Stimulated activated CD4-positive, alpha-beta T cell treated with anti-CD3 and anti-CD28 coated beads, Interleukin-1b, Interleukin-23, amount 100 ng/mL, for 4 hours (primary cell): ENCODE data around the gene DPAGT1.
"Not testable (repeated sequence)": the region's sequence is repeated elsewhere in the genome, so short reads cannot be mapped to it uniquely, and the experiment has no call there.

Experiments used
- DNase-seq, 2 donors: peaks; one replicate each; pipeline ENCODE4 v3.0.0-alpha.2; 2020; ENCODE audit warnings: low read depth in 2 of 2

DPAGT1 gene

GRCh38 chr11:119115484-119116234, 14.0 kb upstream of the DPAGT1 start:
- no peak for DNase-seq

GRCh38 chr11:119114351-119114750, 12.7 kb upstream of the DPAGT1 start:
- DNase-seq: no peak

- no peak for DNase-seq
These were observed 12.1 kb upstream of the DPAGT1 start for GRCh38 chr11:119113716-119114115.

GRCh38 chr11:119112314-119113020, 10.8 kb upstream of the DPAGT1 start:
- no peak for DNase-seq

GRCh38 chr11:119111361-119111925, 9.8 kb upstream of the DPAGT1 start:
- DNase-seq: no peak

GRCh38 chr11:119110439-119110838, 8.8 kb upstream of the DPAGT1 start:
- DNase-seq: no peak

GRCh38 chr11:119109843-119110242, 8.2 kb upstream of the DPAGT1 start:
- no peak for DNase-seq

GRCh38 chr11:119108857-119109221, 7.2 kb upstream of the DPAGT1 start:
- no peak for DNase-seq

- no peak for DNase-seq
These were observed 6.6 kb upstream of the DPAGT1 start for GRCh38 chr11:119108146-119108856.

GRCh38 chr11:119107538-119108145, 6.0 kb upstream of the DPAGT1 start:
- DNase-seq: no peak

- DNase-seq: peak; percentile 78 to 87
These were observed 5.2 kb upstream of the DPAGT1 start, which contains the start of gene C2CD2L for GRCh38 chr11:119106564-119107537. Gene C2CD2L, plus strand, starts transcription at chr11:119107344. Its CDS starts 398 bp downstream, at chr11:119107742.

GRCh38 chr11:119103793-119104192, 2.1 kb upstream of the DPAGT1 start:
- DNase-seq: no peak

GRCh38 chr11:119103161-119103664, 1.6 kb upstream of the DPAGT1 start:
- not testable (repeated sequence) for DNase-seq

GRCh38 chr11:119100994-119101758, 477 bp downstream of the DPAGT1 start:
- no peak for DNase-seq

- no peak for DNase-seq
These were observed 1.2 kb downstream of the DPAGT1 start for GRCh38 chr11:119100246-119100970.

GRCh38 chr11:119099711-119100110, 1.9 kb downstream of the DPAGT1 start:
- DNase-seq: no peak

GRCh38 chr11:119095066-119095880, 6.4 kb downstream of the DPAGT1 start:
- DNase-seq: peak; percentile 95 to 99

GRCh38 chr11:119094816-119095065, 6.9 kb downstream of the DPAGT1 start:
- DNase-seq: peak; percentile 25 to 55
